Fibroblast of gingiva (primary cell): ENCODE measurements around the gene FIBIN.
A peak's percentile ranks its signal among the peaks of the same experiment; 100 is the strongest.

Source experiments
- DNase-seq: peaks from one replicate; pipeline ENCODE4 v3.0.0-alpha.2; 2011; ENCODE audit warnings: low read depth

The FIBIN gene

GRCh38 chr11:26993965-26994457 is at the start of gene FIBIN:
TSS of gene FIBIN (plus strand) at chr11:26994112. CDS start at chr11:26994527, 415 bp downstream.
- DNase-seq = peak; percentile 56

GRCh38 chr11:26944866-26945664 is 48.8 kb upstream of the FIBIN start:
- peak; percentile 86 for DNase-seq

- peak; percentile 85 for DNase-seq
These were observed 47.6 kb upstream of the FIBIN start for GRCh38 chr11:26946257-26946716.

GRCh38 chr11:26947379-26947844 is 46.5 kb upstream of the FIBIN start:
- DNase-seq = peak; percentile 100

GRCh38 chr11:26947904-26948639 is 45.8 kb upstream of the FIBIN start:
- DNase-seq = peak; percentile 81

- DNase-seq = no peak
These were observed 45.0 kb upstream of the FIBIN start for GRCh38 chr11:26948881-26949280.

GRCh38 chr11:26949846-26950245 is 44.1 kb upstream of the FIBIN start:
- no peak for DNase-seq

GRCh38 chr11:26950260-26950719 is 43.6 kb upstream of the FIBIN start:
- DNase-seq = peak; percentile 85

- DNase-seq = no peak
These were observed 42.0 kb upstream of the FIBIN start for GRCh38 chr11:26951809-26952515.

- DNase-seq = peak; percentile 35
These were observed 40.0 kb upstream of the FIBIN start for GRCh38 chr11:26953770-26954392.

GRCh38 chr11:26958005-26958701 is 35.8 kb upstream of the FIBIN start:
- no peak for DNase-seq

GRCh38 chr11:26958702-26959049 is 35.2 kb upstream of the FIBIN start:
- DNase-seq = no peak

GRCh38 chr11:26960281-26960680 is 33.6 kb upstream of the FIBIN start:
- DNase-seq = no peak

GRCh38 chr11:26963764-26964163 is 30.1 kb upstream of the FIBIN start:
- no peak for DNase-seq

GRCh38 chr11:26964339-26964738 is 29.6 kb upstream of the FIBIN start:
- no peak for DNase-seq

- DNase-seq = peak; percentile 41
These were observed 28.9 kb upstream of the FIBIN start for GRCh38 chr11:26964847-26965485.

- DNase-seq = no peak
These were observed 22.0 kb upstream of the FIBIN start for GRCh38 chr11:26971961-26972360.

GRCh38 chr11:26974069-26974783 is 19.7 kb upstream of the FIBIN start:
- DNase-seq = no peak

- no peak for DNase-seq
These were observed 18.9 kb upstream of the FIBIN start for GRCh38 chr11:26974996-26975395.

- peak; percentile 32 for DNase-seq
These were observed 17.5 kb upstream of the FIBIN start for GRCh38 chr11:26976389-26976788.
